RCC 7860 (cell line): ENCODE data around the gene MAP7D1.
"Not testable (repeated sequence)": the region's sequence is repeated elsewhere in the genome, so short reads cannot be mapped to it uniquely, and the experiment has no call there.

Source experiments
- DNase-seq: peaks from one replicate; pipeline ENCODE4 v3.0.0-alpha.2; 2015; ENCODE audit warnings: low spot score
- FAIRE-seq: peaks from 2 replicates; lab custom pipeline; 2012; peaks lifted over from hg19 to GRCh38; lab: Jason Lieb, UNC

Gene MAP7D1

GRCh38 chr1:36151134-36151844, 4.7 kb upstream of the MAP7D1 start:
- FAIRE-seq (no peak), DNase-seq (no peak)

GRCh38 chr1:36151845-36152203, 4.1 kb upstream of the MAP7D1 start:
- FAIRE-seq (no peak), DNase-seq (no peak)

- FAIRE-seq (no peak), DNase-seq (no peak)
These were observed 2.5 kb upstream of the MAP7D1 start for GRCh38 chr1:36153476-36153875.

DNA sequence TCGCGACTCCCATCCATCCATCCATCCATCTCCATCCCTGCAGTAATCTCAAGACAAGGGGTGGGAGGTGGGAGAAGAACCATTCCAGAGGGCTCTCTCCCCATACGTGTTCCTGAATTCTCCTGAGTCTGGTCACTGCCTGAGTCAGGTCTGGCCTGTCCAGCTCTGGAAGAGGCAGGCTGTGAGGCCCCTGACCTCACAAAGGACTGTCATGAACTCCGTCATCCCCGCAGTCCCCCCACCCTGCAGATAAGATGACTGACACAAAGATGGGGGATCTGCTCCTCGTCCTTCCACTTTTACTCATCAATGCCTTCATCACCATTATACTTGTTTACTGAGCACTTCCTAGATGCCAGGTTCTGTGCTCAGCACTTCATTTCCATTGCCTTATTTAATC, 1.6 kb upstream of the MAP7D1 start:
- DNase-seq (no peak), FAIRE-seq (no peak)

DNA sequence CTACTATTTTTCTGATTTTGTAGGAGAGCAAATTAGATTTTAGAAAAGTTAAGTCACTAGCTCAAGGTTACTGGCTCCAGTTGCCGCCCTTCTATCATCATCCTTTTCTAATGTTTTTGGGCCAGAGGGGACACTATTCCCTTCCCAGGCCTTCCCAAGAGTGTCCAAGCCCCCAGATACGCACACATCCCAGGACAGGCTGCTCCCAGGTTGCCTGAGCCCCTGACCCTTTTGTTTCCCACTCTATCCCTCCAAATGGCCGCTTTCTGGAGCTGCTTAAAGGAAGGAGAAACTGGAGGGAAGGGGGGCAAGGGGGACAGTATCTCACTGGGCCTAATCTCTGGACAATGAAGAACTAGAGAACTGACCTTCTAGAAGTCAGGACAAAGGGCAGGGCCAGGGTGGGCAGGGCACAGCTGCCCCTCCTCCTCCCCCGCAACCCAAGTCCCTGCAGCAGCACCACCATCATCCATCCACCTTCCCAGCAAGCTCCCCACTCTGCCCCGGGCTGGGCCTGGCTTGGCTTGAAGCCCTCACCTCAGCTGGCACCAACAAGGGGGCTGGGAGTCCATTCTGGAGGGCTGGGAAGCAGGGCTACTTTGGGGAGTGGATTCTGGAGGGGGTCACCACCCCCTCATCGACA, 1.1 kb upstream of the MAP7D1 start:
- FAIRE-seq, result no peak
- DNase-seq, result no peak

GRCh38 chr1:36156329-36157114, 562 bp downstream of the MAP7D1 start:
- DNase-seq (peak; percentile 26), FAIRE-seq (no peak)

DNA sequence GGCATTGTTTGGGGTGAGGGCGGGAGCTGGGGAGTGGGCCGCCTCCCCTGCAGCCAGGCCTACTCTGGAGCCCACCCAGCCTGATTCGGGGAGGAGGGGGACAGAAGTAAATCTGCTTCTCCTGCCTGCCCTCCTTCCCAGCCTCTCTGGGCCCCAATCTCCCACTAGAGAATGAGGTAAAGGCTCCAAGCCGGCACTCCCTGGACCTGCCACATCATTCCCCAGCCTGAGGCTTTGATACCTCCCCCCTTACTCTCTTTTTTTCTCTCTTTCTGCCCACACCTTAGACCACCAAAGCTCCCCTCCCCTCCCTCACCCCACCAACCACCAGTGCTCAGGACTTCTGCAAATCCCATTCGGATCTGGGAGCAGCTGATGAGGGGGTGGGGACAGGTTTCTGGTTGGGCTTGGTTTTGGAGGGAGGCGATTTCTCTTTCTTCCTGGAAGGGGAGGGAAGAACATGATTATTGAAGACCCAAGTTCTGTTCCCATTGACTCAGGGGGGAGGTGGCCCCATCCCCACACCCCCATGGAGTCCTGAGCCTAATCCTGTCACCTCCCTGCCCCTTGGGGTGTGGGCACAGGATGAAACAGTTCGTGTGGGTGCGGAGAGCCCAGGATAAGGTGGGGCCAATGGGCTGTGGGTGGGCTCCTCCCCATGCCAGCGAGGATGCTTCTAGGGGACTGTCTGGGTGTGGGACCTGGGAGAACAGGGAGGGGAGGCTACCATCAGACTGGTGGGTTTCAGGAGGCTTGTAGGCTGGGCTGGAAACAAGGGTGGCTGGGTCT, 1.3 kb downstream of the MAP7D1 start:
- no peak for FAIRE-seq
- DNase-seq, result no peak

- no peak for DNase-seq
- no peak for FAIRE-seq
These were observed 2.2 kb downstream of the MAP7D1 start for GRCh38 chr1:36157973-36158826.

GRCh38 chr1:36158827-36159252, 2.9 kb downstream of the MAP7D1 start:
- DNase-seq, FAIRE-seq: not testable (repeated sequence)

- DNase-seq (no peak), FAIRE-seq (no peak)
These were observed 3.8 kb downstream of the MAP7D1 start for GRCh38 chr1:36159614-36160387.

- DNase-seq, result no peak
- FAIRE-seq, result no peak
These were observed 4.5 kb downstream of the MAP7D1 start for GRCh38 chr1:36160388-36160948.

- FAIRE-seq (no peak), DNase-seq (peak; percentile 50)
These were observed 5.1 kb downstream of the MAP7D1 start for GRCh38 chr1:36160949-36161485.

GRCh38 chr1:36161641-36162531, 5.9 kb downstream of the MAP7D1 start:
- FAIRE-seq (no peak), DNase-seq (peak; percentile 67)

DNA sequence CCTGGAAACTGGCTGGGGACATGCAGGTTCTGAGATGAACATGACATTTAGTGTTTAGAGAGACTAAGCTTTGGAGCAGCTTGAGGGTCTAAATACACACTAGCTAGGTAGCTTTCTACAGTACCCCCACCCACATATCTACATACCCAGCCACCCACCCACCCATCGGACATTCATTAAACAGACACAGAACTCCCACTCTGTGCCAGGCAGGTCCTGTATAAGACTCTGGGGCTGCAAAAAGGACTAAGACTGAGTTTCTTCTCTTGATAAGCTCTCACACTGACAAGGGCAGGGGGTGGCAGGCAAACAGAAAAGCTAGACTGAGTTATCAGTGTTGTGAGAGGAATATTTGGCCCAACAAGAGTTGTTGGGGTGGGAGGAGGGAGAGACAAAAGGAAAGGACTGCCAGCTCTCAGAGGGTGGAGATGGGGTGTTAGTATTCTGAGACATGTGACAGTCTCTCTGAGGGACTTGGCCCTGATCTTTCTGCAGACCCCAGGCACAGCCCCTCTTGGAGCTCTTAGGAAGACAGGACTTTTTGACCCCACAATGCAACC, 6.8 kb downstream of the MAP7D1 start:
- no peak for FAIRE-seq
- no peak for DNase-seq

GRCh38 chr1:36163426-36163825, 7.5 kb downstream of the MAP7D1 start:
- FAIRE-seq (no peak), DNase-seq (no peak)

DNA sequence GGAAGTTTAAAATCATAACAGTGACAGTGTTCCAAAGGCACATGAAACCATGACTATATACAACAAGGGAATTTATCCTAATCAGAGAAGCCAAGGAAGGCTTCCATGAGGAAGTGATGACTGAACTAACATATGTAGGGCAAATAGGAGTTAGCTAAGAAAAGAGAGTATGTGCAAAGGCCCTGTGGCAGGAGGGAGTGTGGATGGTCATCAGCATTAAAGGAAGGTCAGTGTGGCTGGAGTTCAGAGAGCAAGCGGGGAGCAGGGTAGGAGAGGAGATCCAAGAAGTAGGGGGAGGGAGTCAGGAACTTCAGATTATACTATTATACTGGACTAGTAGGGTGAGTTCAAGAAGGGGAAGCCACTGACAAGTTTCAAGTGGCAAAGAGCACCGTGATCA, 8.4 kb downstream of the MAP7D1 start:
- DNase-seq (no peak), FAIRE-seq (no peak)

DNA sequence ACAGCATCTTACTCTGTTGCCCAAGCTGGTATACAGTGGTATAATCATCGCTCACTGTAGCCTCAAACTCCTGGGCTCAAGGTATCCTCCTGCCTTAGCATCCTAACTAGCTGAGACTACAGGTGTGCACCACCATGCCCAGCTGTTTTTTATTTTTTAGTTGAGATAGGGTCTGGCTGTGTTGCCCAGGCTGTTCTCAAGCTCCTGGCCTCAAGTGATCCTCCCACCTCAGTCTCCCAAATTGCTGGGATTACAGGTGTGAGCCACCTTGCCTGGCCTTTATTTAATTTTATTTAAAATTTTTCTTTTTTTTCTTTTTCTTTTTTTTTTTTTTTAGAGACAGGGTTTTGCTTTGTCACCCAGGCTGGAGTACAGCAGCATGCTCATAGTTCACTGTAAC, 9.2 kb downstream of the MAP7D1 start:
- DNase-seq, result no peak
- no peak for FAIRE-seq

GRCh38 chr1:36166136-36166535, 10.2 kb downstream of the MAP7D1 start:
- FAIRE-seq (no peak), DNase-seq (no peak)
